ENCODE measurements around the gene EEF2K. TPM values are rescaled to one million over a fixed set of nuclear protein-coding genes. Genes with fewer than 3 reads are reported as not detected.

The EEF2K gene
- total RNA-seq, 4 donors from 2014 or later = 10.6 to 26.9 (median 16.2) TPM

- DNase-seq = no peak
- no CpG with 5 or more reads among the region's 17 CpGs for WGBS, 2 donors
- H3K27ac ChIP-seq = no peak overlapping the region
- intact Hi-C loops (cut with DNase I) = no loop called here
- H3K4me1 ChIP-seq = peaks cover 0 to 62% (median 11%) of the 10 kb centered on the region in 3 donors
- H3K4me3 ChIP-seq = no peak overlapping the region
- TF ChIP-seq POLR2A (IDR thresholded peaks at IDR 0.05) (no peak), CTCF (IDR thresholded peaks at IDR 0.05) (no peak)
- no peaks in the 10 kb centered on the region for H3K9me3 ChIP-seq
- H3K27me3 ChIP-seq = no peaks in the 10 kb centered on the region
- peaks cover 28 to 100% (median 38%) of the 10 kb centered on the region in 3 donors for H3K36me3 ChIP-seq
Observed at GRCh38 chr16:22317001-22317530, 111.0 kb downstream of the EEF2K start.

- Histone ChIP-seq H3K4me3 (no peak overlapping the region), H3K9me3 (no peaks in the 10 kb centered on the region), H3K4me1 (peaks cover 0 to 56% (median 11%) of the 10 kb centered on the region in 3 donors), H3K36me3 (peaks cover 28 to 100% (median 38%) of the 10 kb centered on the region in 3 donors), H3K27ac (no peak overlapping the region), H3K27me3 (no peaks in the 10 kb centered on the region)
- TF ChIP-seq CTCF (IDR thresholded peaks at IDR 0.05) (no peak), POLR2A (IDR thresholded peaks at IDR 0.05) (no peak)
- no peak for DNase-seq
- 83 to 85% methylated on average over 3 to 6 of the region's 6 CpGs for WGBS, 2 donors
- intact Hi-C loops (cut with DNase I) = no loop called here
Observed at GRCh38 chr16:22317625-22318024, 111.5 kb downstream of the EEF2K start.

GRCh38 chr16:22318690-22319358 is 112.7 kb downstream of the EEF2K start:
- peaks cover 21 to 100% (median 43%) of the 10 kb centered on the region in 3 donors for H3K36me3 ChIP-seq
- intact Hi-C loops (cut with DNase I) = no loop called here
- 78 to 79% methylated on average over 15 to 17 of the region's 18 CpGs for WGBS, 2 donors
- H3K27ac ChIP-seq = no peak overlapping the region
- peaks cover 0 to 46% (median 8%) of the 10 kb centered on the region in 3 donors for H3K4me1 ChIP-seq
- H3K4me3 ChIP-seq = no peak overlapping the region
- H3K27me3 ChIP-seq = no peaks in the 10 kb centered on the region
- DNase-seq = no peak
- no peaks in the 10 kb centered on the region for H3K9me3 ChIP-seq
- TF ChIP-seq POLR2A (IDR thresholded peaks at IDR 0.05) = no peak
- peak; percentile 23 to 58 (median 44) for TF ChIP-seq CTCF (IDR thresholded peaks at IDR 0.05)

- intact Hi-C loops (cut with DNase I) = no loop called here
- Histone ChIP-seq H3K27ac (no peak overlapping the region), H3K27me3 (no peaks in the 10 kb centered on the region), H3K4me1 (peaks cover 0 to 26% (median 0%) of the 10 kb centered on the region in 3 donors), H3K9me3 (no peaks in the 10 kb centered on the region), H3K4me3 (no peak overlapping the region), H3K36me3 (peaks cover 33 to 100% (median 49%) of the 10 kb centered on the region in 3 donors)
- WGBS, 2 donors = 73 to 77% methylated on average over 13 of the region's 13 CpGs
- DNase-seq = no peak
- TF ChIP-seq POLR2A (IDR thresholded peaks at IDR 0.05) = no peak
- TF ChIP-seq CTCF (IDR thresholded peaks at IDR 0.05) = no peak
Observed at GRCh38 chr16:22320572-22321339, 114.7 kb downstream of the EEF2K start.
